GM21786 (cell line): ENCODE measurements around the gene SLC9A9.
A peak's percentile ranks its signal among the peaks of the same experiment; 100 is the strongest.

Experiments
- ATAC-seq: cut with Tn5 transposase; IDR thresholded peaks from one replicate; pipeline ENCODE4 v1.9.1; 2021; ENCODE audit not compliant: unreplicated experiment

The SLC9A9 gene

GRCh38 chr3:143848704-143849103 lies 436 bp upstream of the SLC9A9 start:
- no peak for ATAC-seq

GRCh38 chr3:143843587-143843986 lies 4.7 kb downstream of the SLC9A9 start:
- ATAC-seq = no peak

- no peak for ATAC-seq
Measured at GRCh38 chr3:143840636-143841035, 7.6 kb downstream of the SLC9A9 start.

GRCh38 chr3:143839980-143840379 lies 8.3 kb downstream of the SLC9A9 start:
- peak; percentile 57 for ATAC-seq

GRCh38 chr3:143837076-143837475 lies 11.2 kb downstream of the SLC9A9 start:
- no peak for ATAC-seq

- no peak for ATAC-seq
Measured at GRCh38 chr3:143835312-143835711, 13.0 kb downstream of the SLC9A9 start.

GRCh38 chr3:143832433-143832832 lies 15.8 kb downstream of the SLC9A9 start:
- peak; percentile 38 for ATAC-seq

- ATAC-seq = peak; percentile 76
Measured at GRCh38 chr3:143831994-143832393, 16.3 kb downstream of the SLC9A9 start.

GRCh38 chr3:143831208-143831607 lies 17.1 kb downstream of the SLC9A9 start:
- peak; percentile 33 for ATAC-seq

GRCh38 chr3:143830786-143831185 lies 17.5 kb downstream of the SLC9A9 start:
- no peak for ATAC-seq

- ATAC-seq = no peak
Measured at GRCh38 chr3:143830063-143830462, 18.2 kb downstream of the SLC9A9 start.

GRCh38 chr3:143827425-143827824 lies 20.8 kb downstream of the SLC9A9 start:
- no peak for ATAC-seq

- no peak for ATAC-seq
Measured at GRCh38 chr3:143826296-143826695, 22.0 kb downstream of the SLC9A9 start.

GRCh38 chr3:143825513-143825912 lies 22.8 kb downstream of the SLC9A9 start:
- peak; percentile 84 for ATAC-seq

- no peak for ATAC-seq
Measured at GRCh38 chr3:143824735-143825385, 23.4 kb downstream of the SLC9A9 start.

GRCh38 chr3:143822798-143823197 lies 25.5 kb downstream of the SLC9A9 start:
- no peak for ATAC-seq

- no peak for ATAC-seq
Measured at GRCh38 chr3:143822374-143822773, 25.9 kb downstream of the SLC9A9 start.

- ATAC-seq = no peak
Measured at GRCh38 chr3:143821862-143822261, 26.4 kb downstream of the SLC9A9 start.

- ATAC-seq = no peak
Measured at GRCh38 chr3:143820466-143821221, 27.6 kb downstream of the SLC9A9 start.

- ATAC-seq = no peak
Measured at GRCh38 chr3:143819890-143820289, 28.4 kb downstream of the SLC9A9 start.

GRCh38 chr3:143814443-143814889 lies 33.8 kb downstream of the SLC9A9 start:
- no peak for ATAC-seq

- ATAC-seq = no peak
Measured at GRCh38 chr3:143812481-143812880, 35.8 kb downstream of the SLC9A9 start.
